ENCODE measurements around the gene HIP1.
"Not testable (repeated sequence)": the region's sequence is repeated elsewhere in the genome, so short reads cannot be mapped to it uniquely, and the experiment has no call there.

- TF ChIP-seq CTCF (conservative IDR thresholded peaks at IDR 0.05); EZH2 (IDR thresholded peaks at IDR 0.05; ENCODE audit: low read depth): not testable (repeated sequence)
Observed at GRCh38 chr7:75509033-75509432, 229.7 kb downstream of the HIP1 start.

Measured in PC-9 (cell line).